Activated naive CD8-positive, alpha-beta T cell treated with anti-CD3 and anti-CD28 coated beads, Interleukin-2, amount 50 U/mL, for 16 hours (primary cell): ENCODE measurements around the gene CIRBP.

Experiments
- DNase-seq: peaks from one replicate; pipeline ENCODE4 v3.0.0-alpha.2; 2020; ENCODE audit warnings: low read depth, low spot score

Gene CIRBP

DNA sequence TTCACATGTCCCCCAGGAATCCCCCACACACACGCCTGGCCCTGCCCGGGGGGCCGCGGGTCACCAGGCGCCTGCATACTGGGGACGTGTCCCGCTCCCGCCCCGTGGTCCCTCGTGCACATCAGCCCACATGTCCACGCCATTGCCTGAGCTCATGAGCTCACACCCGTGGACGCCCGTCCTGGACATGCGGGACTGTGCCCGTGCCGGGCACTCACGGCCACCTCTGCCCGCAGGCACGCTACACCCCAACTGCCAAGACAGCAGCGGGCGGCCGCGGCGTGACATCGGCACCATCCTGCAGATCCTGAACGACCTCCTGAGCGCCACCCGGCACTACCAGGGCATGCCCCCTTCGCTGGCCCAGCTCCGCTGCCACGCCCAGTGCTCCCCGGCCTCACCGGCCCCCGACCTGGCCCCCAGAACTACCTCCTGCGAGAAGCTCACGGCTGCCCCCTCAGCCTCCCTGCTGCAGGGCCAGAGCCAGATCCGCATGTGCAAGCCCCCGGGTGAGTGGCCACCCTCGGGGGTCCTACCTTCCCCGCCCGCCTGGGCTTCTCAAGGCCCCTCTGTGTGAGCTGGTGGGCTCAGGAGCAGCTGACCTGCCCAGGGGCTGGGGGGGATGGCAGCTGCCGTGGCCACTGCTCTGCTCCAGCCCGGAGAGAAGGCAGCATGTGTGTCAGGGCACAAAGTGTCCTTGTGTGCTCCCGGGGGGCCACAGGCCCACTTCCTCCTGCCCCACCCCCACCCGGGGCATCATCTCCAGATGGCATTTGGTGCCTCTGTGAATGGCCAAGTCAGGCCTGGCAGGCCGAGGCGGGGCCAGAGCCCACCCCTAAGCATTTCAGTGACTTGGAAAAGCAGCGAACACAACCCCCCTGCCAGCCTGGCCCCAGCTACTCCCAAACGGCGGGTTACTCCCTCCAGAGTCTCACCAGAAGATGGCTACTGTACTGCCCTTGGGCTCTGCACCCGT is 13.7 kb upstream of the CIRBP start:
- no peak for DNase-seq

DNA sequence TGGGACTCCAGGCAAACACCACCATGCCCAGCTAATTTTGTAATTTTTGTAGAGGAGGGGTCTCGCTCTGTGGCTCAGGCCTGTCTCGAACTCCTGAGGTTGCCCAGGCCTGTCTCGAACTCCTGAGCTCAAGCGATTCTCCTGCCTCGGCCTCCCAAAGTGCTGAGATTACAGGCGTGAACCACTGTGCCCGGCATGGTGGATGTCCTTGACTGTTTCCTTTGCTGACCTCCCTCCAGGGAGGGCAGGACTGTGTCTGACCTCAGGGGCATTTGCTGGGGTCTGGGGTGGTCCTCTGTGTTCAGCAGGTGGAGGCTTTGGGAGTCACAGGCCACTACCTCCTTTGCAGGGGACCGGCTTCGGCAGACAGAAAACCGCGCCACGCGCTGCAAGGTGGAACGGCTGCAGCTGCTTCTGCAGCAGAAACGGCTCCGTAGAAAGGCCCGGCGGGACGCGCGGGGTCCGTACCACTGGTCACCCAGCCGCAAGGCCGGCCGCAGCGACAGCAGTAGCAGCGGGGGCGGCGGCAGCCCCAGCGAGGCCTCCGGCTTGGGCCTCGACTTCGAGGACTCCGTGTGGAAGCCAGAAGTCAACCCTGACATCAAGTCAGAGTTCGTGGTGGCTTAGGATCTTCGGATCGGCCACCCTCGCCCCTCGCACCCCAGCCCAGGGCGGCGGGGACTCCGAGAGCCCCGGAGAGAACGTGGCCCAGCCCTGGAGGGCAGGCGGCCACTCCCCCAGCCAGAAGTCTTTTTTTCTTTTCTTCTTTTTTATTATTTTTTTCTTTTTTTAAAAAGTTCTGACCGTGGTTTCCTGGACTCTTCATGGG is 12.3 kb upstream of the CIRBP start:
- DNase-seq = no peak

DNA sequence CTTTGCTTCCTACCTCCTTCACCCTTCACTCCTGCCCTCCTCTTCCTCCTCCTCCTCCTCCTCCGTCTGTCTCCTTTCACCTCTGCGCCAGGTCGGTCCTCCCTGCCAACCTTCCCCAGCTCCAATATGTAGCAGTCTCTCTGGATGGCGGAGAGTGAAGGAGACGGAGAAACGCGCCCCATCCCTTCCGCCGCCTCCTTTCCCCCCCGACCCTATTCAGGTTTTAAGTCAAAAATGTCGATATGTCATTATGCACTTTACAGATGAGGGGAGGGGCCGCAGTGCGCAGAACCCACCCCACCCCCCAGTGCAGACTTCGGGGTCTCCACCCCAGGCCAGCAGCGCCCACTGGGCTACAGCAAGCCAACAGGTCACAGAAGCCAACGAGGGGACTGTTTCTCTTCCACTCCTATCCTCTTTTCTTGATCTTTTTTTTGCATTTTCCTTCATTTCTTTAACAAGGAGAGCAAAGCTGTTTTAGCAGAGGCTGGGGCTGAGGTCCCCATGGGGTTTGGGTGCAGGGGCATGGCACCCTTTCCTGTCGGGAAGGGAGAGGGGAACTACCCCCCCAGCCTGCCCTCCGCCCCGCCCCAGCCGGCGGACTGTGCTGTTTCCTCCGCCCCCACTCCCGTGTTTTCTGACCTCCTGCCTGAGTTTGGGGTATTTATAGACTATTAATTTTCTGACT is 11.5 kb upstream of the CIRBP start:
- DNase-seq = no peak

DNA sequence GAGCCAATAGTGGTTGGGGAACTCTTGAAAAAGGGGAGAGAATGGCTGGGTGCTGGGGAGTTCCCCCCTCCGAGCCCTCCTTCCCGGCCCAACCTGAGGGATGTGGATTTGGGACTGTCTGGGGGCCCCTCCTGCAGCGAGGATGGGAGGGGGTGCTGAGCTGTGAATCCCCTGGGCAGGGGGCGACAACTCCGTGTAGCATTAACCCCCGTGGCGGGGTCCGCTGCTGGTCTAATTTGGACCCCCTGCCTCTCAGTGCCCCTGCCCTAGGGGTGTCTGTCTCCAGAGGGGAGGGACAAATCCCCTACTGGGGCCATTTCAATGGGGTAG is 11.0 kb upstream of the CIRBP start:
- DNase-seq = no peak

DNA sequence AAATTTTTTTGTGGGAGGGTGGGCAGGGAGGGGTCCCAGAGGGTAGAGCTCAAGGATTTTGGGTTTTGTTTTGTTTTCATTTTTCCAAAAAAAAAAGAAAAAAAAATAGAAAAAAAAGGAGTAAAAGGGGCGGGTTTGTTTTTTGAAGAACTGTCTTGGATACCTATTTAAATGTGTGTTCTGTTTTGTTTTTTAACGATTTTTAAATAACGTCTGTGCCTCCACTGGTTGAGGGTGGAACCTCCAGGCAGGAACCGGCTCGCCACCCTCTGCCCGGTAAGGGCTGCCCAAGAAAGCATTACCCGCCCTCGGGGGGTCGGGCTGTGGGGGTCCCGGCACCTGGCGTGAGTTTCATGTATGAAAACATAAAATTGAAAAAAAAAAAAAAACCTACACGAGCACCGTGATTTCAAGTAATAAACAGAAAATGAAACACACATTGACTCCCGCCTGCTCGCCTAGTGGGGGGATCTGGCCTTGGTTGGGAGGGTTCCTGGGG is 10.4 kb upstream of the CIRBP start:
- no peak for DNase-seq

DNA sequence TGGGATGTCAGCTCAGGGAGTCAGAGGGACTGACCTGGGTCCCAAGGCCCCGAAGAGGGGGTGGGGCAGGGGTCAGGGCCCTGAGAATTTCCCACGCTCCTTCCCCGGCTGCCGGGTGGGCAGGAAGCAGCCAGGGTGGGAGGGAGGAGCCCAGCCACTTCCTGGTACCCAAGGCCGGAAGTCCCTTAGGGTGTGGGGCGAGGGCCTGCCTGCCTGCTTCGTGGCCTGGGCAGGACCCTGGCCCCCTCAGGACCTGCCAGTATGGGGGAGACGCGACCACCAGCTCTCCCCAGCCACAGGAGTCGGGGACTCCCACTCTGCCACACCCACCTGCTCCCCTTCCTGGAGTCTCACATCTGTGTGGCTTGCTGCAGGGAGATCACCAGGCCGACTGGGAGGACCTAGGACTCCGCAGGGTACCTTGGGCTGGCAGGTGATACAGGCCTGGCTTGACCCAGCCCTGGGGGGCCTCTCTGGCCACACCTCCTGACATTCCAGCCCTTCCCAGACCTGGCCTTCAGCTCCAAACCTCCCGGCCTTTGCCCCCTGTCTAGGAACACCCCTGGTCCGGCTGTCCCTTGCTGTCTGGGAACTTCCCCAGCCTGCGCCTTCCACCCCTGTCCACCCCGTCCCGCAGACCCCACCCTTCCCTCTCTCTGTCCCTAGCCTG is 9.8 kb upstream of the CIRBP start:
- no peak for DNase-seq

DNA sequence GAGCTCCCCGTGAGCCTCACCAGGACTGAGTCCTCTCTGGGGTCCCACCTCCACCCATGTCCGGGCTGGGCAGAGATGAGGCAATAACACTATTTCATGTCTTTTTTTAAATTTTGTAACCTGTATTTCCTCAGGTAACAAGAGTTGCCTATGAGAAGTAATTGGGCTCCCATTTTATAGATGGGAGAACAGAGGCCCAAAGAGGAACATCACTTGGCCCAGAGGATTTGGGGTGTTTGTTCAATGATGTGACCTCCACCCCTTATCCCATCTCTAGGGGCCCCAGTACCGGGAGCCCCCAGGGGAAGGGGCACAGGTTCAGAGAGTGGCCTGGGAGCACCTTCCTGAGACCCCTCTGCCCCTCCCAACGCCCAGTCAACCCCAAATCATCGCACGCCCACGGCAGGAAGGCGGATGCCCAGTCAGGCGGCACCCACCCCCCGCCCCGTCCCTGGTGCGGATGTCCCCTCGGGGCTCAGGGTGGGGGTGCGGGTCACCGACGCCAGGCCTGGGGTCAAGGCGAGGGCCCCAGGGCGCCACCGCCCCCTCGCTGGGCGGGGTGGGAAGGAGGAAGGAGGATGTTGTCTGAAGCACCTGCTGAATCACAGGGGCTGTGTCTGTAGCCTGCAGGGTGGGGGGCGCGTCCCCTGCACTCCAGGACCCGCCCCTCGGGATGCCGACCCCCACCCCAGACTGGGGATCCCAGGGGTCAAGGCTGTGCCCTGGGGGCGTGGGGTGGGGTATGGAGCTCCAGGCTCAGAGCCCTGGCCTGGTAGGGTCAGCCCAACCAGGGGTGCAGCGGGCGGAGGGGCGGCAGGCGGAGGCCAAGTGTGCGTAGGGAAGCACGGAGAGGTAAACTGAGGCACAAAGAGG is 9.0 kb upstream of the CIRBP start:
- DNase-seq = no peak

DNA sequence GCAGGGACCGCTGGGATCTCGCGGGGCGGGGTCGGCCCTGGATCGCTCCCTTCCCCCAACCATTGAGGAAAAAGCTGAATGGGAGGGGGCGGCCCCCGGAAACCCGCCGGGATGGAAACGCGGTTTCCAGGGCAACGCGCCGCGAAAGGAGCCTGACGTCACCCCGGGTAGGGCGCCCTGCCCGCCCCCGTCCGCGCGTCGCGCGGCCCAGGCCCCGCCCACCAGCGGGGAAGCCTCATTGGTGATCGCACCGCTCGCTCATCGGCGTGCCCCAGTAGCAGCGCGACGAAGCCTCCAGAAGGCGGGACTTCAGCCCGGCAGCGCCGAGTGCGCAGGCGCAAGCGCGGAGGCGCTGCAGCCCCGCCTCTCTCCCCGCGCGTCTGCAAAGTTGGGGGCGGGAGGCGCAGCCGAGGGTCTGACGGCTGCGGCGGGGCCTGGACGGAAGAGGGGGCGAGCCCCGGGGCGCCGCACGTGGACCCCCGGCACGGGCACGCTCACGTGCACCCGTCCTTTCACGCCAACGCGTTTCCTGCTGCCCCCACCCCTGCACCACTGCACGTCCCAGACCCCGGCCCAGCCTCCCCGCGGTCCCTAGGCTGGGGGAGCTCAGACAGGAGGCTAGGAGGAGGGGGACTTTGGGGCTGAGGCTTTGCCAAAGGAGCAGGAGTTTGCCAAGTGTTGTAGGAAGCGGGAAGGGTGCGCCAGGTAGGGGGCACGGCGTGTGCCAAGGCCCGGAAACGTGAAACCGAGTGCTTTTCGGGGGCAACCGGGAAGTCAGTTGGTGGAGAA is 8.2 kb upstream of the CIRBP start:
- peak; percentile 92 for DNase-seq

DNA sequence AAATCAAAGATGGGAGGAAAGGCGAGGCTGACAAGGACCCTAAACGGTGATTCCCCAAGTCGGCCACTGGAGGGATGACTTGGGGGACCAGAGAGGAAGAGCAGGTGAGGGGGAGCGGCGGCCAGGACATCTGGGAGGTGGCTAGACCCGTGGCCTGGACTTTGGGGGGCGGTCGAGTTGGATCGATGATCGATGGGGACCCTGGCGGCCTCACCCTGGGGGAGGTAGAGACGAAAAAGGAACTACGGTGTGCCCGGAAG is 7.7 kb upstream of the CIRBP start:
- DNase-seq = no peak

DNA sequence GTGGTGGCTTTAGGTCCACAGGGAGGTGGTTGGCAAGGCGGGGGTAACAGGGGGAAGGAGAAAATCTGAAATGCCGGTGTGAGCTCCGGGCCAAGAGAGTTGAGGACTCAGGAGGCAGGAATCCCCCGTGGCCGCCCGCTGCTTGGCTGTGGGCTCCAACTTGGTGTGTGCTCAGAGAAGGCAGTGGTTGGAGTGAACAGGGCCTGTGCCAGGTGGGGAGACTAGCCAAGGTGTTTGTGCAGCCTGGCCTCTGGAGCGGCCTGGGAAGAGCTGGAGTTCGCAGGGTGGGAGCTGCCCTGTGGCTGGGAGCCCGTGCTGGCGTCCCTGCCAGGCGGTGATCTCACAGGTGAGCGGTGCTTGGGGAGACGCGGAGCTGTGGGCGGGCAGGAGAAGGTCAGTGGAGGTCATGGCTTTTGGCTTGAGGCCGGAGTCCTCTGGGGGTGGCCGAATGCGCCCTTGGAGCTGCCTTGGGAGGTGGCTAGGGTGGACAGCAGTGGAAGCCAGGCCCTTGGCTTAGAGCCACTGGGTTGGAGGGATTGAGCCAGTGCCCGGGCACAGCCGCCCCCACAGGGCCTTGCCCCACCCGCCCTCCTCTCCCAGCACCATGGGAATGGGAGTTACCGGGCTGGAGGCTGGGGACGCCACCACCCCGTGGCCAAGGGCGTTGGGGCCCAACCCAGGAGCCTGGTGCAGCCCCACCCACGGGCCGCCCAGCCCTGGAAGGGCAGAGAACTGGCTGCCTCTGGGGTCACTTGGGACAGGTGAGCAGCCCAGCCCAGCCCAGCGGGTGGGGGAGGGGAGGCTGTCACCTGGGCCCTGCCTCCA is 7.1 kb upstream of the CIRBP start:
- DNase-seq = no peak

DNA sequence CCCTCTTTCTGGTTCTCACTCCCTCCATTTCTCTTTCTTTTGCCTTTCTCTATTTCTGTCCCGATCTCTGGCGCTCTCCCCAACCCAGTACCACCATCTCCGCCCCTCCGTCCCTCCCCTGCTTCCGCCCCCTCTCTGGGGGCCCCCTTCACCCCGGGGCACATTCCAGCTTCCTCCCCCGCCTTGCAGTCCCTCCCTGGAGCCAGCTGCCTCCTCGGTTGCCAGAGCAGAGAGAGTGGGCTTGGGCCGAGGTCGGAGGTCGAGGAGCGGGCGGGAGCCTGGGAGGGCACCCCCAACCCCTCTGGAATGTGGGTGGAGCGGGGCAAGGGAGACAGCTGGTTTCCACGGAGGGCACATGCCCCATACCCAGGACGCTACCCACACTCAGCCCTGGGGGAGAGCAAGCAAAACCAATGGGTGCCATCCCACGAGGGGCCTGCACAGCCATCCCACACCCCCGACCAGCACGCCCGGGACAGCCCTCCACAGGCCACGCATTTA is 6.5 kb upstream of the CIRBP start:
- DNase-seq = no peak

DNA sequence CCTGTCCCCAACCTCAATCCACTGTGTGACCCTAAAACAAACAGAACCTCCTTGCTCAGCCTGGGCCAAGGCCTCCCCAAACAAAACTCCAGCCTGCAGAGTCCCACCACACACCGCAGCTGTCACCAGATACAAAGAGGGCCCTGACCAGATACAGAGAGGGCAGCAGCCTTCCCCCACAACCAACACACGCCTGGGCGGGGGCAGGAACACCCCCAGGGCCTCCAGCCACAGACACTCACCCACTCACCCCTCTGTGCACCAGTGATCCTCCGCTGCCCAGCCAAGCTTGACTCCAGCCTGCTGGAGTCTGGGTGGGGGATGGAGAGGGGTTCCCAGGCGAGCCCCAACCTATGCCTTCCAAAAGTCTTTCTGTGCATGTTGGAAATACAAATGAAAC is 5.9 kb upstream of the CIRBP start:
- DNase-seq = no peak

DNA sequence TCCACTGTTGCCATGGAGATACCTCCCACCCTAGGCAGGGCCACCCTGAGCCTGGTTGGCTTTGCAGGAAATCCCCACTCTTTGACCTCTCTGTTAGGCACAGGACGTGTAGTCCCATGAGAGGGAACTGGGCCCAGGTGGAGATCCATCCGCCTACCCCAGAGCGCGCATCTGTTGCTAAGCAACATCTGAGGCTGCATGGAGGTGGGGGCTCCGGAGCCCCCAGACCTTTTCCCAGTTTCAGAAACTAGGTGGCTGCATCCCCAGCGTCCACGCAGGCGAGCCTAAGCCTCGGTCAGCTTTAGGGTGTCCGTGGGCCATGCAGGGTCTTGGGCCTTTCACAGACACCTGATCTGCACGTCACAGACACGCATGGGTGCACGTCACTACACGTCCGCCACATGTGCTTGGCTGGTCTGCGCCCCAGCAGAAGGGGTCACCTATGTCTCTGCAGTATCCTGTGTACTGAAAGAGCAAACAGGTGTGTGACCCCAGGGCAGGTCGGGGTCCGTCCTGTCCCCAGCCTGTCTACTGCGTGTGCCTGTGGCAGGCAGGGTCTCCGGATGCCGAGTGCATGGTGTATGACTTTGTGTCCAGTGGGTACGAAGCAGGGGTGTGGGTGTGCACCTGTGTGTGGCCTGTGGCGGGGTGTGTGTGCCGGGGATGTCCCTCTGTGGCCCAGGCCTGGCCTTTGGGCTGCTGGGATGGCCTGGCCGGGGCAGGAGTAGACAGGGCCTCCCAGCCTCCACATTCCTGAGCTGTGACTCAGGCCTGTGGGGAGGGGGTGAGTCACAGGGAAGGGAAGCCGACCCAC is 4.1 kb upstream of the CIRBP start:
- no peak for DNase-seq

DNA sequence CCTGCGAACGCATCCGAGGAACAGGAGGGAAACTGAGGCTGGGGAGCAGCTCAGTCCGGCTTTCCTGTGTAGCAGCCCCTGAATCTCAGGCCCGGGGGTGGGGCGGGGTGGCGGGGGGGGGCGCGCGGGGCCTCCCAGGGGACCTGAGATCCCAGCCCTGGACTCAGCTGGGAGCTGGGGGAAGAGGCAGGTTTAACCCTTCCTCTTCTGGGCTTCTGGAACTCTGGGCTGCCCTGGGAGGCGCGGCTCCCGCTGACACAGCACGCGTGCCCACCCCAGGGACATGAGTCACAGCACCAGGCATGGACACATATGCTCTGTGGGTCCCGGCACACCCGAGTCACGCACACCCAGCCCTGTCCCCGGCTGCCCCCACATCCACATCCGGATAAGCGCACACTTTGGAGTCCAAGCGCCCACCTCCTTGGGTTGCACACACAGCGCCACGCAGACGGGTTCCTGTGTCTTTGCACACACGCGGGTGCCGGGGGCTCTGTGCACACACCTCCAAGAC is 3.5 kb upstream of the CIRBP start:
- no peak for DNase-seq

DNA sequence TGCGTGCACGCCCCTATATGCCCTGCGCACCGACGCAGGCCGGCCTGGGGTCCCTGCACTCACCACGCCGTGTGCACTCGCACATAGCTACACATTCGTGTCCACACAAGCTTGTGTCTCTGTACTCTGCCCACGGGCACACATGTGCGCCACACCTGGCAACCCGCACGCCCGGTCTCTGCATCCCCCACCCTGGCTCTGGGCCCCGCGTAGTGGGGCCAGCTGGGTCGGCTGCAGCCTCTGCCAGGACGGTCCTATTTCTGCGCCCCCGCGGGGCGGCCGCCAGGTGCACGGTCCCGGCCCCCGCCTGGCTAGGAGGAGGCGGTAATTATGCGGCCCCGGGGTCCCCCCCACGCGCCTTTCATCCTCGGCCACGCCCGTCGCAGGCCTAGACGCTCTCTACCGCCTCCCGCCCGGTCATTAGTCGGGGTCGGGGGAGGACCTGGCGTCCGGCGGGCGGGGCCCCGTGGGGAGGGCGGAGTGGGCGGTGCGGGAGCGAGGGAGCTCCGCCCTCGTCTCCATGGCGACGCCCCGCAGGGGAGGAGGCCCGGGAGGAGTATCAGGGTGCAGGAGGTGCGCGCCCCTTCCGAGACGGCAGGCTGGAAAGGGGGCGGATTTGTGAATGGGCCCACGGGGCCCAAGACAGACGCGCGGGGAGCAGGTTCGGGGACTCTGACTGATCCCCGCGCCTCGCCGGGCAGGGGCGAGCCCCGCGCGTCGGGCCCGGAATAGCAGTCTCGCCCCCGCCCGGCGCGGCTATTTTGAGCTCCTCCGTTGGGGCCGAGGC is 2.8 kb upstream of the CIRBP start:
- no peak for DNase-seq

DNA sequence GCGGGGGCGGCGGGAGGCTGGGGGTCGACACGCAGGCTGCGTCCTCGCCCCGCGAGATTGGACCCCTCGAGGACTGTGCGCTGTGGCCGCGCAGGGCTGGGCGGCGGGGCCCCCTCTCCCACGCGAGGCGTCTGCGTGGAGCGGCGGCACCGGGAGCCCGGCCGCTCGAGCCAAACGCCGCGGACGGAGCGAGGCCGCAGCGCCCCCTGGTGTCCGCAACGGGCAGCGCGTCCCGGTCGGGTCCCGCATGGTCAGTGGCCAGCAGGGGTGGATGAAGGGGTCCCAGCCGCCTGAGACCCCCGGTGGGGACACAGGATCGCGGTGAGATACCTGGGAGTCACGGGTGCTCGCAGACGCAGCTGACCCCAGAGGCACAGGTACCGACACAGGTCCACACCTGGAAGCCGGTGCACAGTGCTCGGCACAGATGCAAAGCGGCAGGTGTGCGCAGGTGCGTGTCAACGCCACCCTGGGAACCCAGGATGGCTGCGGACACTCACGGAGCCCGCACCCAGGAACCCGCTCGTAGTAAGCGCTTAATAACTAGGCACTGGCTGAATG is 2.1 kb upstream of the CIRBP start:
- DNase-seq = no peak
